HEK293 (cell line): ENCODE measurements around the gene F10.

Experiments
- ATF2 ChIP-seq: fragments of 450-650 bp; formaldehyde crosslinking; IDR thresholded peaks from 2 replicates; pipeline ENCODE4 v1.5.1; 2016; ENCODE audit warnings: missing biosample characterization, missing genetic modification characterization, low read depth
- CTCF ChIP-seq: fragments of 450-650 bp; formaldehyde crosslinking; IDR thresholded peaks from 2 replicates; pipeline ENCODE4 v1.5.1; 2016; ENCODE audit warnings: missing biosample characterization, missing genetic modification characterization
- ZNF138 ChIP-seq: fragments of 450-650 bp; formaldehyde crosslinking; IDR thresholded peaks from 2 replicates; pipeline ENCODE4 v1.5.1; 2016; ENCODE audit warnings: missing biosample characterization, missing genetic modification characterization, borderline replicate concordance
- ZNF747 ChIP-seq: fragments of 450-650 bp; formaldehyde crosslinking; IDR thresholded peaks from 2 replicates; pipeline ENCODE4 v1.5.1; 2016; ENCODE audit warnings: missing biosample characterization, missing genetic modification characterization

GRCh38 chr13:113145911-113146598, 23.5 kb downstream of the F10 start:
- TF ChIP-seq ZNF138 (tag by site-specific recombination), result no peak
- TF ChIP-seq ZNF747, result no peak
- no peak for TF ChIP-seq CTCF (tag by site-specific recombination)
- no peak for TF ChIP-seq ATF2 (tag by site-specific recombination)
